ENCODE measurements around the gene RAB1B.

RAB1B gene

GRCh38 chr11:66259225-66259624 is 9.2 kb upstream of the RAB1B start:
- DNase-seq (no peak), ATAC-seq (ENCODE audit: insufficient read depth, low read depth) (no peak)
- H3K4me1 ChIP-seq (ENCODE audit: insufficient read depth, low read length): peaks cover 30% of the 10 kb centered on the region
- peaks cover 57% of the 10 kb centered on the region for H3K36me3 ChIP-seq (ENCODE audit: insufficient read depth, low read length)
- H3K4me3 ChIP-seq (ENCODE audit: low read depth in 1 of 2, low read length in 2 of 2): peak overlapping the region in 1 of 2 experiments; percentile 94; a peak in 1 of 4 replicates
- TF ChIP-seq CTCF (IDR thresholded peaks at IDR 0.05; ENCODE audit: borderline replicate concordance, extremely low read depth, low read length, poor library complexity, severe bottlenecking) (no peak), EZH2 (IDR thresholded peaks at IDR 0.05; ENCODE audit: borderline replicate concordance, low read depth, low read length, severe bottlenecking) (no peak)
- peaks cover 24% of the 10 kb centered on the region for H3K79me2 ChIP-seq (ENCODE audit: insufficient read depth, low read length)
- H3K4me2 ChIP-seq (ENCODE audit: insufficient read depth, low read length): peak overlapping the region; percentile 85
- peaks cover 32% of the 10 kb centered on the region for H4K20me1 ChIP-seq (ENCODE audit: insufficient read depth, low read length)
- H2AFZ ChIP-seq (ENCODE audit: low read depth, low read length): no peak overlapping the region
- no peaks in the 10 kb centered on the region for H3K27me3 ChIP-seq (ENCODE audit: insufficient read depth, low read length, poor library complexity)
- H3K9me3 ChIP-seq (ENCODE audit: insufficient read depth, low read length, severe bottlenecking): no peaks in the 10 kb centered on the region
- H3K27ac ChIP-seq (ENCODE audit: low read length): no peak overlapping the region; the same call in 1 of the 2 replicates
- H3K9ac ChIP-seq (ENCODE audit: low read depth, low read length): peak overlapping the region; percentile 91

DNA sequence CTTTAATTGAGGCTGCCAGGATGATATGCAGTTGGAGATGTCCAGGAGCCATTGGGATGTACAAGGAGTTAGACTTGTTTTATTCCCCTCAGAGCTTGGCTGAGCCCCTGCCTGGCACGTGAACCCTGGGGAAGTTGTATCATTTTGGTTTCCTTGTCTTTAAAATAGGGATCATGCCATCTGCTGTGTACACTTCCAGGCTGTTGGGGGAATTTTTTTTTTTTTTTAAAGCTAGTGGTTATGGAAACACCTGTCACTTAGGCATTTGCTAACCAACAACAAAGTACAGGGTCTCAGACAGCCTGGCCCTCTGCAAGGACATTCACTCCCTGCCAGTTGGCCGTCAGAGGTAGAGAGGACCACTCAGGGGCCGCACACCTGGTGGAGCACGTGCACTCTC is 8.5 kb upstream of the RAB1B start:
- Histone ChIP-seq H3K79me2 (ENCODE audit: insufficient read depth, low read length) (peaks cover 24% of the 10 kb centered on the region), H3K9me3 (ENCODE audit: insufficient read depth, low read length, severe bottlenecking) (no peaks in the 10 kb centered on the region), H3K4me3 (ENCODE audit: low read depth in 1 of 2, low read length in 2 of 2) (no peak overlapping the region), H3K27ac (ENCODE audit: low read length) (no peak overlapping the region), H3K4me1 (ENCODE audit: insufficient read depth, low read length) (peaks cover 30% of the 10 kb centered on the region), H3K27me3 (ENCODE audit: insufficient read depth, low read length, poor library complexity) (no peaks in the 10 kb centered on the region), H4K20me1 (ENCODE audit: insufficient read depth, low read length) (peaks cover 32% of the 10 kb centered on the region), H3K4me2 (ENCODE audit: insufficient read depth, low read length) (0 out of 2 replicates have a peak overlapping the region, but pooled peaks have one; percentile 9), H3K9ac (ENCODE audit: low read depth, low read length) (no peak overlapping the region), H3K36me3 (ENCODE audit: insufficient read depth, low read length) (peaks cover 64% of the 10 kb centered on the region), H2AFZ (ENCODE audit: low read depth, low read length) (no peak overlapping the region)
- ATAC-seq (ENCODE audit: insufficient read depth, low read depth) (no peak), DNase-seq (no peak)
- TF ChIP-seq CTCF (IDR thresholded peaks at IDR 0.05; ENCODE audit: borderline replicate concordance, extremely low read depth, low read length, poor library complexity, severe bottlenecking): no peak
- no peak for TF ChIP-seq EZH2 (IDR thresholded peaks at IDR 0.05; ENCODE audit: borderline replicate concordance, low read depth, low read length, severe bottlenecking)

GRCh38 chr11:66261578-66261977 is 6.9 kb upstream of the RAB1B start:
- H3K27ac ChIP-seq (ENCODE audit: low read length): no peak overlapping the region
- H3K4me3 ChIP-seq (ENCODE audit: low read depth in 1 of 2, low read length in 2 of 2): no peak overlapping the region
- H3K9ac ChIP-seq (ENCODE audit: low read depth, low read length): no peak overlapping the region
- H4K20me1 ChIP-seq (ENCODE audit: insufficient read depth, low read length): peaks cover 32% of the 10 kb centered on the region
- no peak overlapping the region for H2AFZ ChIP-seq (ENCODE audit: low read depth, low read length)
- H3K9me3 ChIP-seq (ENCODE audit: insufficient read depth, low read length, severe bottlenecking): no peaks in the 10 kb centered on the region
- no peak overlapping the region for H3K4me2 ChIP-seq (ENCODE audit: insufficient read depth, low read length)
- TF ChIP-seq EZH2 (IDR thresholded peaks at IDR 0.05; ENCODE audit: borderline replicate concordance, low read depth, low read length, severe bottlenecking) (no peak), CTCF (IDR thresholded peaks at IDR 0.05; ENCODE audit: borderline replicate concordance, extremely low read depth, low read length, poor library complexity, severe bottlenecking) (no peak)
- ATAC-seq (ENCODE audit: insufficient read depth, low read depth) (no peak), DNase-seq (no peak)
- peaks cover 24% of the 10 kb centered on the region for H3K4me1 ChIP-seq (ENCODE audit: insufficient read depth, low read length)
- H3K79me2 ChIP-seq (ENCODE audit: insufficient read depth, low read length): peaks cover 24% of the 10 kb centered on the region
- H3K36me3 ChIP-seq (ENCODE audit: insufficient read depth, low read length): peaks cover 79% of the 10 kb centered on the region
- no peaks in the 10 kb centered on the region for H3K27me3 ChIP-seq (ENCODE audit: insufficient read depth, low read length, poor library complexity)

GRCh38 chr11:66262191-66262590 is 6.2 kb upstream of the RAB1B start:
- no peak overlapping the region for H3K27ac ChIP-seq (ENCODE audit: low read length)
- H3K4me2 ChIP-seq (ENCODE audit: insufficient read depth, low read length): no peak overlapping the region
- peaks cover 24% of the 10 kb centered on the region for H3K79me2 ChIP-seq (ENCODE audit: insufficient read depth, low read length)
- no peak for TF ChIP-seq CTCF (IDR thresholded peaks at IDR 0.05; ENCODE audit: borderline replicate concordance, extremely low read depth, low read length, poor library complexity, severe bottlenecking)
- no peak for TF ChIP-seq EZH2 (IDR thresholded peaks at IDR 0.05; ENCODE audit: borderline replicate concordance, low read depth, low read length, severe bottlenecking)
- ATAC-seq (ENCODE audit: insufficient read depth, low read depth) (no peak), DNase-seq (no peak)
- peaks cover 22% of the 10 kb centered on the region for H3K4me1 ChIP-seq (ENCODE audit: insufficient read depth, low read length)
- H3K4me3 ChIP-seq (ENCODE audit: low read depth in 1 of 2, low read length in 2 of 2): no peak overlapping the region
- H4K20me1 ChIP-seq (ENCODE audit: insufficient read depth, low read length): peaks cover 38% of the 10 kb centered on the region
- H2AFZ ChIP-seq (ENCODE audit: low read depth, low read length): no peak overlapping the region
- no peak overlapping the region for H3K9ac ChIP-seq (ENCODE audit: low read depth, low read length)
- peaks cover 80% of the 10 kb centered on the region for H3K36me3 ChIP-seq (ENCODE audit: insufficient read depth, low read length)
- H3K27me3 ChIP-seq (ENCODE audit: insufficient read depth, low read length, poor library complexity): no peaks in the 10 kb centered on the region
- no peaks in the 10 kb centered on the region for H3K9me3 ChIP-seq (ENCODE audit: insufficient read depth, low read length, severe bottlenecking)

All from DND-41 (cell line).